PC-9 (cell line): ENCODE measurements around the gene F2.

Experiments used
- CTCF ChIP-seq: fragments of 200-600 bp; sonication (generic); conservative IDR thresholded peaks from 2 replicates; pipeline ENCODE4 v1.6.1; 2017; ENCODE audit warnings: mixed run types, antibody characterized with exemption, mild to moderate bottlenecking, moderate library complexity
- EZH2 ChIP-seq: fragments of 200-600 bp; sonication (generic); IDR thresholded peaks from 2 replicates; pipeline ENCODE4 v1.8.0; 2017; ENCODE audit warnings: antibody characterized with exemption, low read depth

GRCh38 chr11:46712874-46713576 lies 6.0 kb upstream of the F2 start:
- no peak for TF ChIP-seq CTCF
- TF ChIP-seq EZH2 = no peak
